ENCODE data around the gene DLK1.

Gene DLK1

GRCh38 chr14:100777366-100777817 lies 50.7 kb downstream of the DLK1 start:
- no peak for DNase-seq (ENCODE audit: low read depth in 2 of 2)

GRCh38 chr14:100777818-100778525 lies 51.3 kb downstream of the DLK1 start:
- no peak for DNase-seq (ENCODE audit: low read depth in 2 of 2)

GRCh38 chr14:100778526-100778882 lies 51.8 kb downstream of the DLK1 start:
- no peak for DNase-seq (ENCODE audit: low read depth in 2 of 2)

GRCh38 chr14:100778951-100779690 lies 52.4 kb downstream of the DLK1 start:
- no peak for DNase-seq (ENCODE audit: low read depth in 2 of 2)

GRCh38 chr14:100779691-100780080 lies 53.0 kb downstream of the DLK1 start:
- no peak for DNase-seq (ENCODE audit: low read depth in 2 of 2)

- no peak for DNase-seq (ENCODE audit: low read depth in 2 of 2)
Observed at GRCh38 chr14:100780246-100780645, 53.6 kb downstream of the DLK1 start.

GRCh38 chr14:100780646-100781355 lies 54.1 kb downstream of the DLK1 start:
- DNase-seq (ENCODE audit: low read depth in 2 of 2): no peak

- no peak for DNase-seq (ENCODE audit: low read depth in 2 of 2)
Observed at GRCh38 chr14:100781952-100782351, 55.3 kb downstream of the DLK1 start.

- no peak for DNase-seq (ENCODE audit: low read depth in 2 of 2)
Observed at GRCh38 chr14:100782516-100783320, 56.0 kb downstream of the DLK1 start.

- DNase-seq (ENCODE audit: low read depth in 2 of 2): no peak
Observed at GRCh38 chr14:100783630-100784370, 57.1 kb downstream of the DLK1 start.

- no peak for DNase-seq (ENCODE audit: low read depth in 2 of 2)
Observed at GRCh38 chr14:100784523-100785337, 58.0 kb downstream of the DLK1 start.

- DNase-seq (ENCODE audit: low read depth in 2 of 2): no peak
Observed at GRCh38 chr14:100785338-100785615, 58.6 kb downstream of the DLK1 start.

- DNase-seq (ENCODE audit: low read depth in 2 of 2): no peak
Observed at GRCh38 chr14:100785626-100786025, 58.9 kb downstream of the DLK1 start.

- DNase-seq (ENCODE audit: low read depth in 2 of 2): no peak
Observed at GRCh38 chr14:100786131-100786530, 59.4 kb downstream of the DLK1 start.

- no peak for DNase-seq (ENCODE audit: low read depth in 2 of 2)
Observed at GRCh38 chr14:100786576-100787219, 60.0 kb downstream of the DLK1 start.

GRCh38 chr14:100787659-100788058 lies 61.0 kb downstream of the DLK1 start:
- DNase-seq (ENCODE audit: low read depth in 2 of 2): no peak
